Lung microvascular endothelial cell (primary cell): ENCODE measurements around the gene PRR11. TPM values are rescaled to one million over a fixed set of nuclear protein-coding genes. Genes with fewer than 3 reads are reported as not detected.
A peak's percentile ranks its signal among the peaks of the same experiment; 100 is the strongest.
"Not testable (repeated sequence)": the region's sequence is repeated elsewhere in the genome, so short reads cannot be mapped to it uniquely, and the experiment has no call there.

Experiments
- DNase-seq, 2 donors: peaks; one replicate each; pipeline versions ENCODE4 v3.0.0 to v3.0.0-alpha.2; 2010; ENCODE audit warnings: low read depth in 2 of 2
- total RNA-seq: library from RNA; depleted of rRNA; stranded (reverse); fragments of >200 nt; gene quantifications from 2 replicates; pipeline ENCODE4 v1.2.1, GENCODE V29; 2014

Gene PRR11
- total RNA-seq, result 1.2 and 6.3 TPM in 2 replicates

- peak; percentile 23 to 100 for DNase-seq
Observed at GRCh38 chr17:59155439-59156177, at the start of gene PRR11. PRR11 (plus strand) TSS chr17:59155746; CDS start chr17:59169753, 14,007 bp downstream.

GRCh38 chr17:59105852-59106462 lies 49.6 kb upstream of the PRR11 start:
- peak; percentile 27 to 59 for DNase-seq

- peak; percentile 99 to 100 for DNase-seq
Observed at GRCh38 chr17:59106463-59107305, 48.9 kb upstream of the PRR11 start, which contains the start of gene TRIM37. TRIM37 (minus strand) TSS chr17:59106880; CDS start chr17:59106461, 419 bp downstream.

- no peak for DNase-seq
Observed at GRCh38 chr17:59107306-59107670, 48.3 kb upstream of the PRR11 start.

- DNase-seq, result no peak
Observed at GRCh38 chr17:59108400-59109102, 47.0 kb upstream of the PRR11 start.

- DNase-seq, result no peak
Observed at GRCh38 chr17:59110973-59111372, 44.6 kb upstream of the PRR11 start.

- no peak for DNase-seq
Observed at GRCh38 chr17:59111539-59111938, 44.0 kb upstream of the PRR11 start.

GRCh38 chr17:59115474-59115873 lies 40.1 kb upstream of the PRR11 start:
- DNase-seq, result no peak

- DNase-seq, result no peak
Observed at GRCh38 chr17:59121901-59122480, 33.6 kb upstream of the PRR11 start.

- DNase-seq, result no peak
Observed at GRCh38 chr17:59124665-59125064, 30.9 kb upstream of the PRR11 start.

- no peak for DNase-seq
Observed at GRCh38 chr17:59126809-59127417, 28.6 kb upstream of the PRR11 start.

- DNase-seq, result no peak
Observed at GRCh38 chr17:59129814-59130213, 25.7 kb upstream of the PRR11 start.

GRCh38 chr17:59131131-59131530 lies 24.4 kb upstream of the PRR11 start:
- DNase-seq, result no peak

GRCh38 chr17:59138339-59138738 lies 17.2 kb upstream of the PRR11 start:
- not testable (repeated sequence) for DNase-seq

- DNase-seq, result no peak
Observed at GRCh38 chr17:59139939-59140338, 15.6 kb upstream of the PRR11 start.

- DNase-seq, result no peak
Observed at GRCh38 chr17:59141860-59142259, 13.7 kb upstream of the PRR11 start.

- no peak for DNase-seq
Observed at GRCh38 chr17:59145571-59146096, 9.9 kb upstream of the PRR11 start.

GRCh38 chr17:59149051-59149450 lies 6.5 kb upstream of the PRR11 start:
- peak in 1 of 2 donors; percentile 23 for DNase-seq

- DNase-seq, result no peak
Observed at GRCh38 chr17:59149841-59150511, 5.6 kb upstream of the PRR11 start.

- DNase-seq, result no peak
Observed at GRCh38 chr17:59151006-59151405, 4.5 kb upstream of the PRR11 start.
